ENCODE data around the gene PDE4C.
"Not testable (repeated sequence)": the region's sequence is repeated elsewhere in the genome, so short reads cannot be mapped to it uniquely, and the experiment has no call there.

PDE4C gene

DNA sequence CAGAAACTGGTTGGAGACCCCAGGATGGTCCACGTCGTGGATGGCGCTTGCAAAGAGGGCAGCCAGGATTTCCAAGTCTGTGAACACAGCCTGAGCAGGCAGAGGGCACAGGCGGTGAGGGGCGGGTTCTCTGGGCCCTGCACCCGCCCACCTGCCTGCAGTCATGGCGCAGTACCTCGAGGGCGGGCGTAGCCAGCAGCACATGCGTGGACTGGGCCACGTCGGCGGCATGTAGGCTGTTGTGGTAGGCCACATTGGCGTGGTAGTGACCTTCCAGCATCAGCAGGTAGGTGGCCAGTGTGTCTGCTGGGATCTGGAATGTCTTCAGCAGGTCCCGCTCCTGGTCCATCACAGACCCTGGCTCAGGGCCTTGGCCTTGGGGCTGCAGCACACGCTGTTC is 8.1 kb downstream of the PDE4C start:
- no peak for DNase-seq (ENCODE audit: low read depth)
- H3K4me3 ChIP-seq (ENCODE audit: low read length) = no peak overlapping the region
- no peak overlapping the region for H3K9ac ChIP-seq (ENCODE audit: low read length)
- H3K27me3 ChIP-seq (replicated peaks; ENCODE audit: control insufficient read depth, insufficient read depth, low read length) = no peaks in the 10 kb centered on the region
- H3K36me3 ChIP-seq (ENCODE audit: control insufficient read depth, insufficient read depth, low read length, severe bottlenecking) = no peaks in the 10 kb centered on the region
- H3K9me3 ChIP-seq (ENCODE audit: control insufficient read depth, low read length) = no peaks in the 10 kb centered on the region
- H3K4me1 ChIP-seq (ENCODE audit: control insufficient read depth, insufficient read depth, low read length) = no peaks in the 10 kb centered on the region

- Histone ChIP-seq H3K4me3 (ENCODE audit: low read length) (no peak overlapping the region), H3K36me3 (ENCODE audit: control insufficient read depth, insufficient read depth, low read length, severe bottlenecking) (no peaks in the 10 kb centered on the region), H3K9ac (ENCODE audit: low read length) (no peak overlapping the region), H3K4me1 (ENCODE audit: control insufficient read depth, insufficient read depth, low read length) (no peaks in the 10 kb centered on the region), H3K9me3 (ENCODE audit: control insufficient read depth, low read length) (no peaks in the 10 kb centered on the region), H3K27me3 (replicated peaks; ENCODE audit: control insufficient read depth, insufficient read depth, low read length) (no peaks in the 10 kb centered on the region)
- DNase-seq (ENCODE audit: low read depth) = no peak
These were observed 9.4 kb downstream of the PDE4C start for GRCh38 chr19:18216789-18217188.

- Histone ChIP-seq H3K4me1 (ENCODE audit: control insufficient read depth, insufficient read depth, low read length) (no peaks in the 10 kb centered on the region), H3K36me3 (ENCODE audit: control insufficient read depth, insufficient read depth, low read length, severe bottlenecking) (no peaks in the 10 kb centered on the region), H3K9me3 (ENCODE audit: control insufficient read depth, low read length) (no peaks in the 10 kb centered on the region), H3K9ac (ENCODE audit: low read length) (peak overlapping the region; percentile 6), H3K4me3 (ENCODE audit: low read length) (no peak overlapping the region), H3K27me3 (replicated peaks; ENCODE audit: control insufficient read depth, insufficient read depth, low read length) (no peaks in the 10 kb centered on the region)
- DNase-seq (ENCODE audit: low read depth) = peak; percentile 41
These were observed 11.3 kb downstream of the PDE4C start for GRCh38 chr19:18214779-18215433.

DNA sequence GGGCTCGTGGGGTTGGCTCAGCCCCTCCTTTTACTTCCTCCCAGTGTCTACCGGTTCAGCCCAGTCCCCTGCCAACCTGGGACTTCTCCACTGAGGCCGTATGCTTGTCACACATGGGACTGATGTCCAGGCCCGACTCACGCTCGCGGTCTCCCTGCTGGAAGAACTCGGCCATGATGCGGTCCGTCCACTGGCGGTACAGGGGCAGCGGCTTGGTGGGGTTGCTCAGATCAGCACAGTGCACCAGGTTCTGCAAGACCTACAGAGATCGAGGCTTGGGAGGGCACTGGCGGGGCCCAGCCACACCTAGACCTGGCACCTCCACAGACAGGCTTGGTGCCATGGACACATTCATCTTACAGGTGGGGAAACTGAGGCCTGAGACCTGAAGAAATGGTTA is 14.6 kb downstream of the PDE4C start:
- Histone ChIP-seq H3K27me3 (replicated peaks; ENCODE audit: control insufficient read depth, insufficient read depth, low read length) (no peaks in the 10 kb centered on the region), H3K36me3 (ENCODE audit: control insufficient read depth, insufficient read depth, low read length, severe bottlenecking) (no peaks in the 10 kb centered on the region), H3K4me3 (ENCODE audit: low read length) (no peak overlapping the region), H3K9me3 (ENCODE audit: control insufficient read depth, low read length) (no peaks in the 10 kb centered on the region), H3K4me1 (ENCODE audit: control insufficient read depth, insufficient read depth, low read length) (peaks cover 3% of the 10 kb centered on the region), H3K9ac (ENCODE audit: low read length) (no peak overlapping the region)
- no peak for DNase-seq (ENCODE audit: low read depth)

DNA sequence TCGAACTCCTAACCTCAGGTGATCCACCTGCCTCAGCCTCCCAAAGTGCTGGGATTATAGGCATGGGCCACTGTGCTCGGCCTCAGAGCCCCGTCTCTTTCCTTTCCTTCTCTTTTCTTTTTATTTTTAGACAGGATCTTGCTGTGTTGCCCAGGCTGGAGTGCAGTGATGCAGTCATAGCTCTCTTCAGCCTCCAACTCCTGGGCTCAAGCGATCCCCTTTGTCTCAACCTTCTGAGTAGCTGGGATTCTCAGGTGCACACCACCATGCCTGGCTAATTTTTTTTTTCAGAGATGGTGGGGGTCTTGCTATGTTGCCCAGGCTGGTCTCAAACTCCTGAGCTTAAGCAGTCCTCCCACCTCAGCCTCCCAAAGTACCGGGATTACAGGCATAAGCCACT is 16.3 kb downstream of the PDE4C start:
- not testable (repeated sequence) for H3K9ac ChIP-seq (ENCODE audit: low read length); H3K4me1 ChIP-seq (ENCODE audit: control insufficient read depth, insufficient read depth, low read length); H3K36me3 ChIP-seq (ENCODE audit: control insufficient read depth, insufficient read depth, low read length, severe bottlenecking)

GRCh38 chr19:18208098-18208951 is 17.9 kb downstream of the PDE4C start:
- H3K27me3 ChIP-seq (replicated peaks; ENCODE audit: control insufficient read depth, insufficient read depth, low read length) = no peaks in the 10 kb centered on the region
- DNase-seq (ENCODE audit: low read depth) = peak; percentile 69
- no peaks in the 10 kb centered on the region for H3K9me3 ChIP-seq (ENCODE audit: control insufficient read depth, low read length)
- no peaks in the 10 kb centered on the region for H3K36me3 ChIP-seq (ENCODE audit: control insufficient read depth, insufficient read depth, low read length, severe bottlenecking)
- peak overlapping the region; percentile 69 for H3K4me3 ChIP-seq (ENCODE audit: low read length)
- H3K4me1 ChIP-seq (ENCODE audit: control insufficient read depth, insufficient read depth, low read length) = peaks cover 17% of the 10 kb centered on the region
- H3K9ac ChIP-seq (ENCODE audit: low read length) = peak overlapping the region; percentile 51

More for the DNA sequence above, 16.3 kb downstream of the PDE4C start:
- not testable (repeated sequence) for DNase-seq (ENCODE audit: low read depth); H3K4me3 ChIP-seq (ENCODE audit: low read length); H3K9me3 ChIP-seq (ENCODE audit: control insufficient read depth, low read length); H3K27me3 ChIP-seq (replicated peaks; ENCODE audit: control insufficient read depth, insufficient read depth, low read length)

GRCh38 chr19:18206018-18206417 is 20.2 kb downstream of the PDE4C start:
- H3K36me3 ChIP-seq (ENCODE audit: control insufficient read depth, insufficient read depth, low read length, severe bottlenecking) = no peaks in the 10 kb centered on the region
- no peaks in the 10 kb centered on the region for H3K27me3 ChIP-seq (replicated peaks; ENCODE audit: control insufficient read depth, insufficient read depth, low read length)
- peaks cover 25% of the 10 kb centered on the region for H3K4me1 ChIP-seq (ENCODE audit: control insufficient read depth, insufficient read depth, low read length)
- DNase-seq (ENCODE audit: low read depth) = no peak
- H3K4me3 ChIP-seq (ENCODE audit: low read length) = no peak overlapping the region
- H3K9me3 ChIP-seq (ENCODE audit: control insufficient read depth, low read length) = no peaks in the 10 kb centered on the region
- no peak overlapping the region for H3K9ac ChIP-seq (ENCODE audit: low read length)

- Histone ChIP-seq H3K9me3 (ENCODE audit: control insufficient read depth, low read length) (no peaks in the 10 kb centered on the region), H3K4me3 (ENCODE audit: low read length) (peak overlapping the region; percentile 83), H3K4me1 (ENCODE audit: control insufficient read depth, insufficient read depth, low read length) (peaks cover 25% of the 10 kb centered on the region), H3K27me3 (replicated peaks; ENCODE audit: control insufficient read depth, insufficient read depth, low read length) (no peaks in the 10 kb centered on the region), H3K36me3 (ENCODE audit: control insufficient read depth, insufficient read depth, low read length, severe bottlenecking) (no peaks in the 10 kb centered on the region), H3K9ac (ENCODE audit: low read length) (peak overlapping the region; percentile 91)
- DNase-seq (ENCODE audit: low read depth) = peak; percentile 90
These were observed 20.9 kb downstream of the PDE4C start for GRCh38 chr19:18205200-18205892.

DNA sequence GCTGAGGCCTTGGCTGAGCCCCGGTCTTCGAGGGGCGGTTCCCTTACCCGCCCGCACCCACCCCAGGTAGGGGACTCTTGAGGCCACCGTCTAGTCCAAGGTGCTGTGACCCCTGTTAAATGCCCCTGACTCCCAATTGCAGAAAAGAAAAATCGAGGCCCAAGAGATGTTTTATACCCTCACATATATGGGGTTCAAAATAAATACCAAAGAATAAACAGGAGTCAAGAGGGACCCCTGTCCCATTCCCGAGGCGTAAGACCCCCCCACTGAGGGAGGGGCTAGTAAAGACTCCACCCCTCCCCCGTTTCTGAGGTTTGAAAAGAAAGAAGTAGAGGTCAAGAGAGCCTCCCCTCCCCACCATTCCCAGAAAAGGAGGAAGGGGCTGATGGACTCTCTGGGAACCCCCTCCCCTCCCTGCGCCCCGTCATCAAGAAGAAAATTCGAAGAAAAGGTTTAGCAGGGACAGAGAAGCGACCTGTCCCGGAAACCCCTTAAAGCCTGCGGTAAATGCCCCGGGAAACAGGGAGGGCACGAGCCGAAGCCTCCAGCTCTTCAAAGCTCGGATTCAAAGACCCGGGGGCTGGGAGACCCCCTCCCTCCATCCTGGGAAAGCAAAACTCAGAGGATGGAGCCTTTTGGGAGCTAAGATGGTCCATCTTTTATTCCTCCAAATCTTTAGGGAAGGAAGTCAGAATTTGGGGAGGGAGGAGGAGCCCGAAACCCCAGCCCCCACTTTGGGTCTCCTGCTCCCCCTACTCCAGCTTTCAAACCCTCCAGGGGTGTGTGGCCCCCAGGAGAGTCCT is 21.6 kb downstream of the PDE4C start:
- Histone ChIP-seq H3K4me1 (ENCODE audit: control insufficient read depth, insufficient read depth, low read length) (peaks cover 25% of the 10 kb centered on the region), H3K9ac (ENCODE audit: low read length) (peak overlapping the region; percentile 91)
- peak; percentile 69 for DNase-seq (ENCODE audit: low read depth)

GRCh38 chr19:18203863-18204393 is 22.3 kb downstream of the PDE4C start, which contains the start of gene RAB3A:
RAB3A (minus strand) TSS chr19:18204042; CDS start chr19:18202740, 1,302 bp downstream.
- H3K9me3 ChIP-seq (ENCODE audit: control insufficient read depth, low read length) = no peaks in the 10 kb centered on the region
- H3K9ac ChIP-seq (ENCODE audit: low read length) = peak within 1 kb of the TSS; percentile 91
- peak; percentile 100 for DNase-seq (ENCODE audit: low read depth)
- peaks cover 25% of the 10 kb centered on the region for H3K4me1 ChIP-seq (ENCODE audit: control insufficient read depth, insufficient read depth, low read length)
- peak within 1 kb of the TSS; percentile 84 for H3K4me3 ChIP-seq (ENCODE audit: low read length)
- no peaks in the 10 kb centered on the region for H3K27me3 ChIP-seq (replicated peaks; ENCODE audit: control insufficient read depth, insufficient read depth, low read length)
- H3K36me3 ChIP-seq (ENCODE audit: control insufficient read depth, insufficient read depth, low read length, severe bottlenecking) = no peaks in the 10 kb centered on the region

More for the DNA sequence above, 21.6 kb downstream of the PDE4C start:
- Histone ChIP-seq H3K36me3 (ENCODE audit: control insufficient read depth, insufficient read depth, low read length, severe bottlenecking) (no peaks in the 10 kb centered on the region), H3K27me3 (replicated peaks; ENCODE audit: control insufficient read depth, insufficient read depth, low read length) (no peaks in the 10 kb centered on the region), H3K4me3 (ENCODE audit: low read length) (peak overlapping the region; percentile 83), H3K9me3 (ENCODE audit: control insufficient read depth, low read length) (no peaks in the 10 kb centered on the region)

Data from adipocyte (in vitro differentiated cells).